ENCODE results near the gene NINJ2. TPM values are rescaled to one million over a fixed set of nuclear protein-coding genes. Genes with fewer than 3 reads are reported as not detected.

NINJ2 gene, protein sequence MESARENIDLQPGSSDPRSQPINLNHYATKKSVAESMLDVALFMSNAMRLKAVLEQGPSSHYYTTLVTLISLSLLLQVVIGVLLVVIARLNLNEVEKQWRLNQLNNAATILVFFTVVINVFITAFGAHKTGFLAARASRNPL
- 0.29 to 1.1 TPM (median 0.89 TPM) in 5 replicates for total RNA-seq (2022; extraction: Qiagen RNA extraction; ENCODE audit: low read depth)

DNA sequence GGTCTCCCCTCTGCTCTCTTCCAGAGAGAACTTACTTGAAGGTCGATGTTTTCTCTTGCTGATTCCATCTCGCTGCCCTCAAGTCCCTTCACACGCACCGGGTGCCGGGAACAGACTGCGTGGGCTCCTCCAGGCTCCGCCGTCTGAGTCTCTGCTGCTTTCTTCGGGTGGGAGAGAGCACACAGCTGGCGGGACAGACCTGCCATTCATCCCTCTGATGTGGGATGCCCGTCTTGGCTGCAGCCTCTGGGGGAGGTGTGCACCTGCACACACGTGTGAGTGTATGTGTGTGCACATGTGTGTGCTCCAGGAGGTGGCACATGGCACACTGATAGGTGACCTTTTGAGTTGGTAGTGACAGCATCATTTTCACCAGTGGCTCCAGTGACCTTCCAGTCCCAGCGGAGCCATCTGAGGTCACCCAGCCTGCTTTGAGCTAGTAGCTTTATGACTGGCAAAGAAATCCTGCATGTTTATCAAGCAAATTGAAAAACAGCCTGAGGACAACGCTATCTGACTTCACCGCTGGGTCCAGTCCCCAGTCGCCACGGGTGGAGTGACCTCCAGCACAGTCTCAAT, at the start of gene NINJ2:
Gene NINJ2, minus strand, starts transcription at position 153 of the 579 bp plus-strand sequence. Its CDS starts 85 bp downstream, at position 68.

Other genes starting within 250 kb of the NINJ2 start
- 0.54 to 1.1 TPM (median 0.59 TPM) in 5 replicates for gene B4GALNT3, start 203.5 kb downstream of the NINJ2 start, total RNA-seq (2022; extraction: Qiagen RNA extraction; ENCODE audit: low read depth)
- gene WNK1, start 89.1 kb upstream of the NINJ2 start, total RNA-seq (2022; extraction: Qiagen RNA extraction; ENCODE audit: low read depth), result 65.9 to 108 TPM (median 96.2 TPM) in 5 replicates